HUDEP-2 (cell line): ENCODE measurements around the gene PDE11A.

Source experiments
- DNase-seq, 76 experiments: peaks; one replicate each; lab custom pipeline; 2025; ENCODE audit not compliant: unreplicated experiment in 76 of 76; lab: John Stamatoyannopoulos, UW

The PDE11A gene

DNA sequence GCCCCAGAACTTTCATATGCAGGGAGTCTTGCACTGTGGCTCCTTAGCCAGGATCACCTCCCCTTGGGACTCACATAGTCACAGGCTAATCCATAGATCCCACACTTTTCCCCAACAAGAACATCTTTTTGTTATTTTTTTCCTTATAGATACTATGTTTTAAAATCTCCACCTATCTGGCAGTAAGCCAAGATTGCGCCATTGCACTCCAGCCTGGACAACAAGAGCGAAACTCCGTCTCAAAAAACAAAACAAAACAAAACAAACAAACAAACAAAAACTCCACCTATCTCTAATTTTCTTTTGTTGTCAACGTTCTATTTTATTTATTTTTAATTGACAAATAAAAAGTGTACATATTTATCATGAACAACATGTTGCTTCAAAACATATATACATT, 141.7 kb downstream of the PDE11A start:
- DNase-seq = no peak

- DNase-seq = no peak
These were observed 142.7 kb downstream of the PDE11A start for GRCh38 chr2:177929662-177930522.

- DNase-seq = no peak
These were observed 149.3 kb downstream of the PDE11A start for GRCh38 chr2:177923323-177923722.

DNA sequence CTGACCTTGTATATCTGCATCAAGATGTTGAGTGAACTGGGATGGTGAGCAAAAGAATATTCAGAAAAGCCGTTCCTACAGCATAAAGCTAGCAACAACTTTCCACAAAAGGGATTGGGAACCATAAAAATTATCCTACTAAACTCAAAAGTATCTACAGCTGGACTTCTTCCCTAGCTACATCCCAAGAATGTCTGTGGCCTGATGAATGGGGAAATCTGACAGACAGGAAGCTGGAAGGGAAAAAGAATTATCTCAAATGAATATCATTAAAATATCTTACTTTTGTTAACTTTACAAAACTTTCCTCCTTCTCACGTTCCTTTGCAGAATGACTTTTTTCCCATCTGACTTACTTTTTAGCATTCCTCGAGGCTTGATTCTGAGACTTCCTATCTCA, 150.9 kb downstream of the PDE11A start:
- no peak for DNase-seq

DNA sequence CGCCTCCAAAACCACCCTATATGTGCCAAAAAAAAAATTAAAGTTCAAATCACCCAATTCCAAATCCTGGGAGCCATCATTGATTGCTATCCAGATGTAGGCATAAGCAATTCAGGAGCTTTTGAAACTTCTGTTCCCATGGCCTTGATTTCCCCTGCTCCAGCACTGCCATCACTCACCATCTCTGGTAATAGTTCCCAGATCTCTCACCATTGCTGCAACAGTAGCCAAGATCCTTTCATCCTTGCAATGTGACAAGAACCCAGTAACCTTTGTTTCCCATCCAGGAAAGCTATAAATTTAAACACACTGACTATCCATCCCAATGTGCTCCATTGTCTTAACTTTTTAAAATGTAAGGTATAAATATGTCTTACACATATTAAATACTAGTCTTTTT, 155.4 kb downstream of the PDE11A start:
- no peak for DNase-seq

DNA sequence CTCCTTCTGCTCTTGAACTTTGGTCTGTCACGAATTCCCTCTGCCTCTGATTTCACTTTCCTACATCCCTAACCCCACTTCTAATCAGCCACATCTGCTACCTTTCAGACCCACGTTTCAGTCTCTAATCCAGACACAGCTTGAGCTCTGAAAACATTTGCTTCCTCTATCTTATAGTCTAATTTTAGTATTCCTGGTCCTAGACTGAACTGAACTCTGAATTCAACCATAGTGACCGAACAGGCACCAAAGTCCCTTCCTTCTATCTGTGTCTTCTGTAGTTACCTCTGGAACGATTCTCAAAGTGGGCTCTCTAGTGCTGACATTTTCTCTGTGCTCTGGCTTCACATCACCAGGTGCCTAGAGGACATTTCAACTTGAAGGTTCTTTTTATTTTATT, 156.2 kb downstream of the PDE11A start:
- no peak for DNase-seq

- DNase-seq = no peak
These were observed 158.3 kb downstream of the PDE11A start for GRCh38 chr2:177914247-177914646.

- DNase-seq = no peak
These were observed 162.6 kb downstream of the PDE11A start for GRCh38 chr2:177909962-177910361.

DNA sequence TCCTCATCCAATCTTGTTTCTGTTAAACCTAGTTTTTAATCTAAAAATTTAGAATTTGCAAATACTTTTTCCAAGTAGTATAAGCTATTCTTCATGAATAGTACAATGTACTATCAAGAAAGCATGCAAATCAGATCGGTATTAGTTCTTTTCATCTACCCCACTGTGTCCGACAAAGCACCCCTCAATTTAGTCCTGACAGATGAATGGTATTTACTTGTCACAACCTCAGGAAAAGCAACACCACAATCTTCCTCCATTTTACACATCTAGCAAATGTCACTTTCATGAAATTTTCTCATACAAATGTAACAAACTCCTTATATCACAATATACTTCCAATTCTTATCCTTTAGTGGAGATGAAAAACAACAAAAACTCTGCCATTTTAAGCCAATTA, 163.8 kb downstream of the PDE11A start:
- DNase-seq = no peak

- DNase-seq = no peak
These were observed 164.4 kb downstream of the PDE11A start for GRCh38 chr2:177908182-177908581.

DNA sequence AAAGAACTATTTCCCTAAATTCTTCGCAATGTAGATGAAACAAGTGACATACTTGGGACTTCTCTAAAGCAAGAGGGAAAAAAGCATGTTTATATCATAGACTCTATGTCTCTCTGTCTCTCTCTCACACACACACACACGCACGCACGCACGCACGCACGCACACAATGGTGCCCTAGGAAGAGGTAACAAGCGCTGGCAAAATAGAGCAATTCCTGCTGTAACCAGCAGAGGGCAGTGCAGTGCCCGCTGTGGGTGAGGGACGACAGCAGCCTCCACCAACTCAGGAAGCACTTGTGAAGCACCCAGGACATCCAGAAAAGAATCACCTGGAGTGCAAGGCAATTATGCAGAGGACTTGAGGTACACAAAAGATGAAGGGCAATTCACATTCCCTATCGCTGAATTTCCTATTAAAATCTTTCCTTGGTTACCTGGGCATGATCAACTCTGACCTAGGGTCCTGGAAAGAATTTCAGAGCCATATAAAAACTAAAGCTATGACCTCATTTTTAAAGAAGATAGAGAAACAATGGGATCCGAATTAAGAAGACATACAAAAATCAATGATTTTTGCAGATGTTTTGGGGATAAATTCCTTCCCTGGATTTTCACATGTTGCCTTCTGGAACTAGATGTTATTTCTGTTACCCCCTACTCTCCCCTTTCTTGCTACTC, 166.4 kb downstream of the PDE11A start:
- peak in 60 of 76 experiments; percentile 1 to 67 (median 29) for DNase-seq

- DNase-seq = no peak
These were observed 166.9 kb downstream of the PDE11A start for GRCh38 chr2:177905640-177906039.

DNA sequence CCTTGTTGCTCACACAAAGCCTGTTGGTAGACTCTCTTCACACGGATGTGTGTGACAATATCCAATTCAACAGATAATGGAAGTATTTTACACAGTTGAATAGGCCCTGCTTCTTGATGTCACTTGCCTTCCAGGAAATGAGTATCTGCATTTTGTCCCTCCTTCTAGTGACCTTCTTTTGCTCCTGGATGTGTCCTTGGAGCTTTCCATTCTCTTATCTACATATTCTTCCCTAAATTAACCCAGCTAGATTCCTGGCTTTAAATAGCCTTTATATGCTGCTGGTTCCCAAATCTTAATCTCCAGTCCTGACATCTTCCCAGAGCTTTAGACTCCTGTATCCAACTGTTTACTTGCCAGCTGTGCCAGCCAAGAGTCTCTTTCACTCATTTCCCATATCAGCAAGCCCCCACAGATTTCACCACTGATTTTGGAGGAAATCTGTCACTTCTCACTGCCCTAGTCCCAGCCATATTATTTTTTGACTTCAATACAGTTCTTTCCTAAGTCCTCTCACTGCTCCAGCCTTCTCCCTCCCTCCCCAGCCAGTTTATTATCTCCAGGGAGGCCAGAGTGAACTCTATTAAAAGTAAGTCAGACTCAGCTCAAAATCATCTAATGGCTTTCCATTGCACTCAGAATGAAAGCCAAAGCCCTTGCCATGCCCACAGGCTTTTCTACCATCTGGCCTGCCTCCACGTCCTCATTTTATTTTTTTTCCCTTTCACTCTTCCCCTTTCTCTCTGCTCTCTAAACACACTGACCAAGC, 170.0 kb downstream of the PDE11A start:
- DNase-seq = no peak

GRCh38 chr2:177900082-177900481, 172.5 kb downstream of the PDE11A start:
- no peak for DNase-seq

- DNase-seq = no peak
These were observed 175.3 kb downstream of the PDE11A start for GRCh38 chr2:177897278-177897677.

DNA sequence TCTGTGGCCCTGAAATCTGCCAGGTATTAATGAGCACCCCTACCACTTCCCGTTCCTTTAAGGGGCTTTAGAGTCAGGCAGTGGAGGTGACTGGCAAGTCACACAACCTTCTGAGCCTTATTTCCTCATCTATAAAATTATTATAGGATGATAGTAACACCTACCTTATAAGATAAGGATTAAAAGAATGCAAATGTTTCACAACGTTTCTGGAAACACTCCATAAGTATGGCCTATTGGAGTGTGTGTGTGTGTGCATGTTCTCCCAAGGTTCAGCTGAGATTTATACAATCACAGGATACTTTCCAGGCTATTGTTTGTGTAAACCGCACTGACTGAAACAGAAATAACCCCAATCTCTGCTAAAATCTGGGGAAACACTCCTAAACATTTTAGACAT, 176.0 kb downstream of the PDE11A start:
- no peak for DNase-seq

DNA sequence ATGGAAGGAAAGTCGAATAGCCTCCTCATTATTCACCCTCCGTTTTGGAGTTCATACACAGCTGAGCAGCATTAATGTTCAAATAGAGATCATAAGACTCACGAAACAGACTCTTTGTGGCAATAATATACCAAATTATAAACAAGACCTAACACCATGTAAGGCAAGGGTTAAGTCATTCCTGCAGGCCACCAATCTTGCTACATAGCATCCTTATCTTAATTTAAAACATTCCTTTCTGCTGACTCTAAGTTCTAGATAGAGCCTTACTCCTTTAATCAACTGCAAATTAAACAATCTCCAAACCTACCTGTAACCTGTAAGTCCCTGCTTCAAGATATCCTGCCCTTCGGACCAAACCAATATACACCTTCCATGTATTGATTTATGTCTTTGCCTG, 178.0 kb downstream of the PDE11A start:
- no peak for DNase-seq

DNA sequence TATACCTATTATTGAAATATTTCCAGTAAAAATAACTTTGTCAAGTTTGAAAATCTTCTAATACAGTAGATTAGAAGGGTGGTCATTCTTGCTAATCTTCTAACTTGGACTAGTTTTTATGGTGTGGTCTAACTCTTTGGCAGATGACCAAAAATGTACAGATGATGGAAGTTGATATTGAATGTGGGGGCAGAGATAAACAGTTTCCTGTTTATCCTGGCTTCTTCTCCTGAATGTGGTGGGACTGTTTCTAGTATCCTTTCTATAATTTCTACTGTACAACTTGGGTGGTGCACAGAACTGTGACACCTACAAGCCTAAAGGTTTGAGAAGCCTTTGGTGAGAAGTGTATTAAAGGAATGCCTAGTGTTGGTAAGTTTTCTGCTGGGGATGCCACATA, 178.7 kb downstream of the PDE11A start:
- DNase-seq = peak in 2 of 76 experiments; percentile 5 to 20

- DNase-seq = no peak
These were observed 181.0 kb downstream of the PDE11A start for GRCh38 chr2:177891533-177891932.

DNA sequence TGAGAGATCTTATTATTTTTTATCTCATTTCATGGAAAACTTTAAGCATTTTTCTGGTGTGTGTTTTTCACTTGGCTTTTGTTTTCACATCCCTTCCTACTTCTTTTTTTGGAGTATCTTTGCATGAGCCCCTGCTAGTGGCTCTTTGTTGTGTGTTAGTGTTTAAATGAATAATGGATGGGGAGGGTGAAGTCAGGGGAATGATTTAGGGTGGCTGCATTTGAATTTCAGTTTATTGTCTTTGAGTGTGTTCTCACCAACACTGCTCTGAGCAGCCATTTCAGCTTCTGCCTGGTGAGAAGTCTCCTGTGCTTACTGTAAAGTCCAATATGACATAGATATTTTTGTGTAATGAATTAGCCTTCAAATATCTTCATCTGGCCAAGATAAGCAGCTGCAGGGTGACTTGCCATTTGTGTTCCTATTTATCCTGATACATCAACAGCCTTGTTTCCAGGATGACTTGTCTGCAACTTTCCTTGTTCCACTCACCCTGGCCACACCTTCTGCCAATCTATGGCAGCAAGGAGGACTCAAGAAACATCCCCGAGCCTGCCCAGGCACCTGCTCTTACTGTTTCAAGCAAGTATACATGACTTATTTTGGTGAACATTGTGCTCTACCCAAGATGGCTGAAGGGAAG, 182.6 kb downstream of the PDE11A start:
- DNase-seq = no peak

DNA sequence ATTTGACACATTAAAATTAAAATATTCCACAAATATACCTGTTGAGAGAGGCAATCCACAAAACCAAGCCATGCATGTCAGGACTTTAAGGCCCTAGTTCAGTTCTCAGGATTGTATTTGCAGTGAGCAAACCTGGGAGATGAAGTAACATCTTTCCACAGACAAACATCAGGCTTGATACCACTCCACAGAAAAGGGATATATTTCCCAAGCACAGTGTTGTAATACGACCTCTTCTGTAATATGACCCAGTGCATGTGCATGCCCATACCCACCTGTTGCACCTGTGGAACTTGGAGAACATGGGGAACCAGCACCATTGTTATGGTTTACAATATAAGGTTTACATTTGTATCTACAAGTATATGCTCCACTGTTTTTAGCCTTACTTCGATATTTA, 184.0 kb downstream of the PDE11A start:
- DNase-seq = no peak
